ENCODE results near the gene ADD3.

The ADD3 gene

DNA sequence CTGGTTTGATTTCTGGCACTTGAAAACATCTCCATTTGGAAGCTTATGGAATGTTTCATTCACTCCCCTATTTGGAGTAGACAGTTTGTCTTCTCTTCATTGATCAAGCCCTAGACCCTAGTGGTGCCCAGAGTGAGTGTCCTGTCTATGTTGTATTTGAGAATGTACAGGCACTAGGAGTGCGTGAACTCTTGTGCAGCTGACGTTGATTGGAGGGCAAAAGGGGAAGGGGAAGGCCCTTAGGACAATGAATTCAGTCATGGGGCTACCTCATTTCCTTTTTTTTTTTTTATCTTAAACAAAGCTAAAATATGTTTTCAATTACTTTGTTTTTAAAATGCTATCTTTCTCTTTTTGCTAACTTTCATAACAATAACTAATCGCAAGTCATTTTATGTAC, 66.5 kb downstream of the ADD3 start:
- no peak for DNase-seq

- DNase-seq = no peak
These were observed 67.2 kb downstream of the ADD3 start for GRCh38 chr10:110074758-110075671.

DNA sequence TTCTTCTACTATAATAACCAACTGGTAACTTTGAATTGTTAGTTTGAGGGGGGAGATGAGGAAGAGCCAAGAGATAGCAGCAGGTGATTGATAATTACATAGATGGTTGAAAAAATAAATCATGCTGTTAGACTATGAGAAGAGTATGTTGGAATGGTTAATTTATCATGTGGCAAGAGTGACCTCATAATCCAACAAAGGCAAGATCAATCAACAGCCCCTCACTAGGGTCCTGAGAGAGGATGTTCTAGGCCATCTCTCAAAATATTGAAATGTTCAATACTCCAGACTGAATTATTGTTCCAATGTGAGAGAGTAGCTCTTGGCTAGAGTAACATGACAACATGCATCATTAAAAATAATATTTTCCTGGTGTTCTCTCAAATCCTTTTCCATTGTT, 67.9 kb downstream of the ADD3 start:
- DNase-seq = no peak

GRCh38 chr10:110076559-110077318, 69.0 kb downstream of the ADD3 start:
- no peak for DNase-seq

DNA sequence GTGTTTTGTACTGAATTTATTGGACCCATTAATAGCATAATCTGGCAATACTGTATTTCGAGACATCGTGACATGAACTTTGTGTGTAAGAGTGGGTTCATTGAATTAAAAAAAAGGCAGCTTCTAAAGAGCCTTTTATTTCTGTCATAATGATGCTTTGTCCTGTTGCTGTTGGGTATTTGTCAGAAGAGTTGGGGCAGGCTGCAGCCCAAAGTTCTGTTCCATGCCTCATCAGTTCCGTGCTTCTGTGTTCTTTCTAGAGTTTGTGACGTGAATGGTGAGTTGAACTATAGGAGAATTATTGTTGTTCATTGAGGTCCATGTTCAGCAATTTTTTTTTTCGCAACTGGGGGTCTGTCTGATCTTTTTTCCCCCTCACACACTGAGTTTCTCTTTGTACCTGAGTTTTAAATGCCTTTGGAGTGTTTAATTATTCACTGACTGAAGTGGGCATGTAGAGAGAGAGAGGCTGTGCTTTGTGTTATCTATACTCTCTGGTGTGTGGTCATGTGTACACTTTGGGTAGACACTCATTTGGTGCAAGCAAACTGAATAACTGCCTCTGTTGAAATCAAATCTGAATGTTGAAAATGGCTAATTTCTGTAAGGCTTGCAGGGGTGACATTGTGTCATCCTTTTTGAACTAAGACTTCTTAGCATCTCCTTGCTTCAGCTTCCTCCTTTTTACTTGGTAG, 69.8 kb downstream of the ADD3 start:
- no peak for DNase-seq

GRCh38 chr10:110078317-110078716, 70.5 kb downstream of the ADD3 start:
- DNase-seq = no peak

- peak; percentile 16 for DNase-seq
These were observed 74.1 kb downstream of the ADD3 start for GRCh38 chr10:110081911-110082310.

DNA sequence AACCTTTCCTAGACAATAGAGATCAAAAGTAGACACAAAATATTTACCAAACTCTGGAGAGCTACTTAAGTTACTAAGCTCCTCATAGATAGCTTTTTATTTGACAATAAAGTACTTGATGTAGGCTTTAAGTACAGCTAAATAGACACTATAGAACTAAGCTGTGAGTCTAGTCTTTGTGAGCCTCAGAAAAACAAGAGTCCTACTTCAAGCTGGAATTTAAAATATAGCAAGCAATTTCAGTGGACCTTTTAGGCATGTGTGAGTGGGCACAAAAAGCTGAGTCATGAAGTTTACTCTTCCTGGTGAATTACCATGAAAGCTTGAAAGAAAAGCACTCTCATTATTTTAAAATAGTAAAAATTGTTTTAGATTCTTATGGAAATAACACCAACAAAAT, 76.1 kb downstream of the ADD3 start:
- DNase-seq = no peak

GRCh38 chr10:110087682-110088081, 79.9 kb downstream of the ADD3 start:
- DNase-seq = no peak

- no peak for DNase-seq
These were observed 80.8 kb downstream of the ADD3 start for GRCh38 chr10:110088367-110089104.

GRCh38 chr10:110091830-110092229, 84.0 kb downstream of the ADD3 start:
- DNase-seq = no peak

GRCh38 chr10:110093722-110094121, 85.9 kb downstream of the ADD3 start:
- DNase-seq = no peak

GRCh38 chr10:110094786-110095185, 87.0 kb downstream of the ADD3 start:
- no peak for DNase-seq

DNA sequence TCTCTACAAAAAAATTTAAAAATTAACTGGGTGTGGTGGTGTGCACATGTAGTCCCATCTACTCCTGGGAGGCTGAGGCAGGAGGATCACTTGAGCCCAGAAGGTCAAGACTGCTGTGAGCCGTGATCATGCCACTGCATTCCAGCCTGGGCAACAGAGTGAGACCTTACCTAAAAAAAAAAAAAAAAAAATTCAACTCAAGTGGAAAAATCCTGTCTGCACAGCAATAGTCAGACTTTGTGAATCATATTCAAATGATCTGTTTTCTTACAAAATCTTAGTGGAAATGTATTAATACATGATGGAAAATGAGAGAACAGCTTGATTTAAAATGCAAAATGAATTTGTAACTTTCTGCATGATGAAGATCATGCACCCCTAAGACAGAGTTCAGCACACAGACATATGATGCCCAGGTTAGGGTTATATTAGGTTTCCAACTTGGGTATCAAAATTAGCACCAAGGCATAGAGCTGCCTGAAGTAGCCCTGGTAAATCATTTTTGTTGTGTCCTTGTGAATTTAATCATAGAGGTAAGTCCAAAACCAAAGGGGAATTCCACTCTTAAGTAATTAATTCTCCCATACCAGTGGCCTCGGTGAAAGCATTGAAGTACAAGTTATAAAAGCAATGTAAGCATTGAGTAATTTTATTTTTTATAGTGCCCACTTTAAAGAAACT, 93.8 kb downstream of the ADD3 start:
- no peak for DNase-seq

GRCh38 chr10:110103921-110104461, 96.2 kb downstream of the ADD3 start:
- DNase-seq = no peak

DNA sequence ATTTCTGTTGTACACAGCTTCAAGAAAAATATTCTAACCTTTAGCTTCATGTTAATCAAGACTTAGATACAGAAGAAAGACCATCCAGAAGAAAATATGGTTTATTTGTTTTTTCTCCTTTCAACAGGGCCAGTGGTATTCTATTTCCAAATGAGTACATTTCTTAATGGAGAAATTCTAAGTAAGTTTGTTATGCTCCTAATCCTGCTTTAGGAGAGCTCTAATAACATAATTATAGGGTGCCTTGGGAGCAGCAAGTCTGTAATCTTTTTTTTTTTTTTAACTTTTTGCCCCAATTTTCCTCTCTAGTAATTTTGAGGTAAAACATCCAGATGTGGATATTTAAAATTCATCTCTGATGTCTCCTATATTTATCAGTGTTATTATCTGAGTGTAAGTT, 98.1 kb downstream of the ADD3 start:
- DNase-seq = no peak

DNA sequence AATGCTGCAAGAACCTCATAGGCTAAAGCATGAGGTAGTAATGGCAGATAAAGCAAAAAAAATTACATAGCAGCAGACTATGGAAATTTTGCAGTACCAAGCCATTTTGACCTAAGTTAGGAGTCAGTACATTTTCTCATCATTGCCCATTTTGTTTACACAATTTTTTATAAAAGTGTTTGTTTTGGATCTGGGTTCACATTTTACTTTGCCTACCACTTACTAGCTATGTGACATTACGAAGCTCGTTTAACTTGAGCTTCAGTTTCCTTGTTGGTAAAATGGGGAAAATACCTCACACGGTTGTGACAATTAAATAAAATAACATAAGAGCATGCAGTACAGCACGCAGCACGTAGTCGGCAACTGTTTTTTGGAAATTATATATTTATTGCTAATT, 99.6 kb downstream of the ADD3 start:
- DNase-seq = no peak

DNA sequence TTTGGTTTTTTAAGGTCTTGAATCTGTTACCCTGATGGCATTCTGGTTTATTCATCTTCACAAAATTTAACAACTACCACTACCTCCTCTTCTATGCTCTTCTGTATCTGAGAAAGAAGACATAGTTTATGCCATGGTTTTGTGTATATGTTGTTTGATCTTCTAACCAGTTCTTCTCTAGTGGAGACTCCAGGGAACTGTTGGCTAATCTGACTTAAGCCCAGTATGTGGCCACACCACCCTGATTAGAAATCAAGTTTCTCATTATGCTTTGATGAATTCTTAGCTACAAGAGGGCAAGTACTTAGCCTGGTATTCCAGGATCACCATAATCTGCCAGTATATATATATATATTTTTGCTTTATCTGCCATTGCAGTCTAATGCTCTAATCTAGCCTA, 100.1 kb downstream of the ADD3 start:
- no peak for DNase-seq

GRCh38 chr10:110109511-110109910, 101.7 kb downstream of the ADD3 start:
- no peak for DNase-seq

GRCh38 chr10:110110338-110110737, 102.6 kb downstream of the ADD3 start:
- no peak for DNase-seq

GRCh38 chr10:110113670-110114337, 106.0 kb downstream of the ADD3 start:
- DNase-seq = no peak
